ENCODE data around the gene AKNA.

Gene AKNA

GRCh38 chr9:114316605-114317230, 71.1 kb downstream of the AKNA start:
- no peak for DNase-seq

GRCh38 chr9:114315723-114316363, 71.9 kb downstream of the AKNA start:
- DNase-seq: no peak

GRCh38 chr9:114314881-114315722, 72.7 kb downstream of the AKNA start:
- no peak for DNase-seq

GRCh38 chr9:114314256-114314867, 73.4 kb downstream of the AKNA start:
- DNase-seq: no peak

- no peak for DNase-seq
Measured at GRCh38 chr9:114313186-114313585, 74.6 kb downstream of the AKNA start.

GRCh38 chr9:114312513-114312875, 75.3 kb downstream of the AKNA start:
- DNase-seq: no peak

- DNase-seq: no peak
Measured at GRCh38 chr9:114311571-114312512, 75.9 kb downstream of the AKNA start.

- DNase-seq: no peak
Measured at GRCh38 chr9:114310471-114311450, 77.0 kb downstream of the AKNA start.

GRCh38 chr9:114309096-114309495, 78.7 kb downstream of the AKNA start:
- DNase-seq: no peak

GRCh38 chr9:114308361-114308950, 79.3 kb downstream of the AKNA start:
- DNase-seq: no peak

- DNase-seq: no peak
Measured at GRCh38 chr9:114307899-114308267, 79.9 kb downstream of the AKNA start.

- DNase-seq: no peak
Measured at GRCh38 chr9:114304416-114305188, 83.2 kb downstream of the AKNA start.

- DNase-seq: no peak
Measured at GRCh38 chr9:114303977-114304376, 83.8 kb downstream of the AKNA start.

- no peak for DNase-seq
Measured at GRCh38 chr9:114303571-114303970, 84.2 kb downstream of the AKNA start.

GRCh38 chr9:114302727-114303126, 85.1 kb downstream of the AKNA start:
- no peak for DNase-seq

GRCh38 chr9:114301798-114302565, 85.8 kb downstream of the AKNA start:
- no peak for DNase-seq

- DNase-seq: no peak
Measured at GRCh38 chr9:114300846-114301797, 86.7 kb downstream of the AKNA start.
